Osteocyte (in vitro differentiated cells): ENCODE data around the gene RIN1. TPM values are rescaled to one million over a fixed set of nuclear protein-coding genes. Genes with fewer than 3 reads are reported as not detected.
"Not testable (repeated sequence)": the region's sequence is repeated elsewhere in the genome, so short reads cannot be mapped to it uniquely, and the experiment has no call there.

Experiments
- DNase-seq: peaks from one replicate; pipeline ENCODE4 v3.0.0; 2021; ENCODE audit warnings: mixed read lengths; ENCODE audit not compliant: unreplicated experiment; ENCODE audit errors: extremely low spot score
- H3K27ac Mint-ChIP-seq: one replicate; pipeline ENCODE4 v1.8.0; 2021; ENCODE audit warnings: mild to moderate bottlenecking, mixed read lengths; ENCODE audit not compliant: unreplicated experiment
- H3K27me3 Mint-ChIP-seq: one replicate; pipeline ENCODE4 v1.8.0; 2021; ENCODE audit warnings: mixed read lengths; ENCODE audit not compliant: unreplicated experiment
- H3K36me3 Mint-ChIP-seq: one replicate; pipeline ENCODE4 v1.8.0; 2021; ENCODE audit warnings: mixed read lengths; ENCODE audit not compliant: unreplicated experiment
- H3K4me1 Mint-ChIP-seq: one replicate; pipeline ENCODE4 v1.8.0; 2021; ENCODE audit warnings: mixed read lengths; ENCODE audit not compliant: unreplicated experiment
- H3K4me3 Mint-ChIP-seq: one replicate; pipeline ENCODE4 v1.8.0; 2021; ENCODE audit warnings: mild to moderate bottlenecking, moderate library complexity, mixed read lengths; ENCODE audit not compliant: unreplicated experiment
- H3K9me3 Mint-ChIP-seq: one replicate; pipeline ENCODE4 v1.8.0; 2021; ENCODE audit warnings: mixed read lengths; ENCODE audit not compliant: unreplicated experiment
- long read RNA-seq: library from polyadenylated mRNA; unstranded; transcript quantifications from one replicate; pipeline ENCODE4 v2.0.0, GENCODE V29; 2021
- total RNA-seq: library from RNA; stranded (reverse); gene quantifications from 2 replicates; pipeline ENCODE4 v1.2.1, GENCODE V29; 2021
- TF ChIP-seq, protein P1 (sequence below): fragments of 200-600 bp; sonication (generic); IDR thresholded peaks from 2 replicates; pipeline ENCODE4 v1.5.0; 2021; ENCODE audit warnings: antibody characterized with exemption, mild to moderate bottlenecking, moderate library complexity

RIN1 gene, protein sequence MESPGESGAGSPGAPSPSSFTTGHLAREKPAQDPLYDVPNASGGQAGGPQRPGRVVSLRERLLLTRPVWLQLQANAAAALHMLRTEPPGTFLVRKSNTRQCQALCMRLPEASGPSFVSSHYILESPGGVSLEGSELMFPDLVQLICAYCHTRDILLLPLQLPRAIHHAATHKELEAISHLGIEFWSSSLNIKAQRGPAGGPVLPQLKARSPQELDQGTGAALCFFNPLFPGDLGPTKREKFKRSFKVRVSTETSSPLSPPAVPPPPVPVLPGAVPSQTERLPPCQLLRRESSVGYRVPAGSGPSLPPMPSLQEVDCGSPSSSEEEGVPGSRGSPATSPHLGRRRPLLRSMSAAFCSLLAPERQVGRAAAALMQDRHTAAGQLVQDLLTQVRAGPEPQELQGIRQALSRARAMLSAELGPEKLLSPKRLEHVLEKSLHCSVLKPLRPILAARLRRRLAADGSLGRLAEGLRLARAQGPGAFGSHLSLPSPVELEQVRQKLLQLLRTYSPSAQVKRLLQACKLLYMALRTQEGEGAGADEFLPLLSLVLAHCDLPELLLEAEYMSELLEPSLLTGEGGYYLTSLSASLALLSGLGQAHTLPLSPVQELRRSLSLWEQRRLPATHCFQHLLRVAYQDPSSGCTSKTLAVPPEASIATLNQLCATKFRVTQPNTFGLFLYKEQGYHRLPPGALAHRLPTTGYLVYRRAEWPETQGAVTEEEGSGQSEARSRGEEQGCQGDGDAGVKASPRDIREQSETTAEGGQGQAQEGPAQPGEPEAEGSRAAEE
- total RNA-seq = 21.0 and 23.6 TPM in 2 replicates
- long read RNA-seq, partial matches to known transcripts = 0 of 2 reads
- long read RNA-seq, other reads (novel, unspliced or antisense) = 2 of 2 reads

DNA sequence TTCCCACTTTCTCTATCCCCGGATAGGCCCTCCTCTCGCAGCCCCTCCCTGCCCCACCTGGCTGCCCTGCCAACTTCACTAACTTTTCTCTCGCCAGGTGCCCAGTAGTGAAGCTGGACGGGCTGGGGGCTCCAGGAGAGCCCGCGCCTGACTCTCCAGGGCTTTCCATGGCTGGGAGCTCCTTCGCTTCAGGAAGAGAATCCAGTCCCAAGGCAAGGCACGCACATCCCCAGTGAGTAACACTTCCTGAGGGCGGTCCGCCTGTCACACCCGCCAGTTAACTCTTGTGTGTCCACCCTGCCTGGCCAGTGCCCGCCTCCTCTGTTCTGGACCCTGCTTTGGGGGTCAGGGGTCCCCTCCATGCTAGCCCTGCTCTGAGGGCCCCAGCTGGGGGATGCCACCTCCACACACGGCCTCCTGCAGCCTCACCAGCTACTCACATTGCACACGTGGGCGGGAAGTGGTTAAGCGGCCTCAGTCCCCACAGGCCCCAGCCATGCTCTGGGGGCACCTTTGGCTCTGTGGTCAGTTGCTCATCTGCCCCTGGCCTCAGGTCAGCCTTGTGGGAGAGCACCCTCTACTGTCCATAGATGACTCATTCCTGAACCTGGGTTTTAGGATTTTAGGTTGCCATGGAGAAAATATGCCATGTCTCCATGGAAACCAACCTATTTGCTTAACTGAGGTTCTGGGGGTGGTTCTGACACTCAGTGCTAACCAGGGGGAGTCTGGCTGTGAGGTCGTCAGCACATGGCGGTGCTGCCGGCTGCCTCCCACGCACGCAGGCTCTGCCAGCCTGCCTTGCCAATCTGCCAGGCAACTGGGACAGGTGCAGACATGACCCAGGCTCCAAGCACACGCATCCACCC lies at the start of gene RIN1:
Gene RIN1, minus strand, starts transcription at position 201 of the 869 bp plus-strand sequence. Its CDS starts 32 bp downstream, at position 169.
- H3K36me3 Mint-ChIP-seq = peaks cover 12% of the 10 kb centered on the region
- H3K27me3 Mint-ChIP-seq = no peaks in the 10 kb centered on the region
- peaks cover 39% of the 10 kb centered on the region for H3K4me1 Mint-ChIP-seq
- TF ChIP-seq, protein P1, sequence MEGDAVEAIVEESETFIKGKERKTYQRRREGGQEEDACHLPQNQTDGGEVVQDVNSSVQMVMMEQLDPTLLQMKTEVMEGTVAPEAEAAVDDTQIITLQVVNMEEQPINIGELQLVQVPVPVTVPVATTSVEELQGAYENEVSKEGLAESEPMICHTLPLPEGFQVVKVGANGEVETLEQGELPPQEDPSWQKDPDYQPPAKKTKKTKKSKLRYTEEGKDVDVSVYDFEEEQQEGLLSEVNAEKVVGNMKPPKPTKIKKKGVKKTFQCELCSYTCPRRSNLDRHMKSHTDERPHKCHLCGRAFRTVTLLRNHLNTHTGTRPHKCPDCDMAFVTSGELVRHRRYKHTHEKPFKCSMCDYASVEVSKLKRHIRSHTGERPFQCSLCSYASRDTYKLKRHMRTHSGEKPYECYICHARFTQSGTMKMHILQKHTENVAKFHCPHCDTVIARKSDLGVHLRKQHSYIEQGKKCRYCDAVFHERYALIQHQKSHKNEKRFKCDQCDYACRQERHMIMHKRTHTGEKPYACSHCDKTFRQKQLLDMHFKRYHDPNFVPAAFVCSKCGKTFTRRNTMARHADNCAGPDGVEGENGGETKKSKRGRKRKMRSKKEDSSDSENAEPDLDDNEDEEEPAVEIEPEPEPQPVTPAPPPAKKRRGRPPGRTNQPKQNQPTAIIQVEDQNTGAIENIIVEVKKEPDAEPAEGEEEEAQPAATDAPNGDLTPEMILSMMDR = peak; percentile 58
- peak within 1 kb of the TSS; percentile 100 for H3K27ac Mint-ChIP-seq
- DNase-seq = peak; percentile 94
- no peaks in the 10 kb centered on the region for H3K9me3 Mint-ChIP-seq
- peak within 1 kb of the TSS; percentile 99 for H3K4me3 Mint-ChIP-seq

DNA sequence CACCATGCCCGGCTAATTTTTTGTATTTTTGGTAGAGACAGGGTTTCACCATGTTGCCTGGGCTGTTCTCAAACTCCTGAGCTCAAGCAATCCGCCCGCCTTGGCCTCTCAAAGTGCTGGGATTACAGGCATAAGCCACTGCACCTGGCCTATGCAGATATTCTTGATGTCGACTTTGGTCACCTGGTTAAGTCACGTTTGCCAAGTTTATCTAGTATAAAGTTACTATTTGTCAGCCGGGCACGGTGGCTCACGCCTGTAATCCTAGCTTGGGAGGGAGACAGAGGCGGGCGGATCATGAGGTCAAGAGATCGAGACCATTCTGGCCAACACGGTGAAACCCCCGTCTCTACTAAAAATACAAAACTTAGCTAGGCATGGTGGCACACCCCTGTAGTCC lies 48.1 kb upstream of the RIN1 start:
- not testable (repeated sequence) for H3K9me3 Mint-ChIP-seq, H3K4me1 Mint-ChIP-seq

DNA sequence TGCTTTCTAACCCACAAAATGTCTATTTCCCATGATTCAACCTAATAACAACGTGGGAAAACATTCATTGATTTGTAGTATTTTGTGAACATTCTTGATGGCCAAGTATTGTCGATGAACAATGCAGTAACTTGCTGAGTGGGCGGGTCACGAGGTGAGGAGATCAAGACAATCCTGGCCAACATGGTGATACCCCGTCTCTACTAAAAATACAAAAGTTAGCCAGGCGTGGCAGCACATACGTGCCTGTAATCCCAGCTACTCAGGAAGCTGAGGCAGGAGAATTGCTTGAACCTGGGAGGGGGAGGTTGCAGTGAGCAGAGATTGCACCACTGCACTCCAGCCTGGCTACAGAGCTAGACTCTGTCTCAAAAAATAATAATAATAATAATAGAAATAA lies 44.0 kb upstream of the RIN1 start:
- H3K9me3 Mint-ChIP-seq, H3K4me3 Mint-ChIP-seq, DNase-seq, H3K27ac Mint-ChIP-seq, H3K36me3 Mint-ChIP-seq, H3K4me1 Mint-ChIP-seq: not testable (repeated sequence)
- peaks cover 11% of the 10 kb centered on the region for H3K27me3 Mint-ChIP-seq

More for the DNA sequence above, 48.1 kb upstream of the RIN1 start:
- not testable (repeated sequence) for H3K36me3 Mint-ChIP-seq, H3K4me3 Mint-ChIP-seq, H3K27ac Mint-ChIP-seq, DNase-seq, H3K27me3 Mint-ChIP-seq

DNA sequence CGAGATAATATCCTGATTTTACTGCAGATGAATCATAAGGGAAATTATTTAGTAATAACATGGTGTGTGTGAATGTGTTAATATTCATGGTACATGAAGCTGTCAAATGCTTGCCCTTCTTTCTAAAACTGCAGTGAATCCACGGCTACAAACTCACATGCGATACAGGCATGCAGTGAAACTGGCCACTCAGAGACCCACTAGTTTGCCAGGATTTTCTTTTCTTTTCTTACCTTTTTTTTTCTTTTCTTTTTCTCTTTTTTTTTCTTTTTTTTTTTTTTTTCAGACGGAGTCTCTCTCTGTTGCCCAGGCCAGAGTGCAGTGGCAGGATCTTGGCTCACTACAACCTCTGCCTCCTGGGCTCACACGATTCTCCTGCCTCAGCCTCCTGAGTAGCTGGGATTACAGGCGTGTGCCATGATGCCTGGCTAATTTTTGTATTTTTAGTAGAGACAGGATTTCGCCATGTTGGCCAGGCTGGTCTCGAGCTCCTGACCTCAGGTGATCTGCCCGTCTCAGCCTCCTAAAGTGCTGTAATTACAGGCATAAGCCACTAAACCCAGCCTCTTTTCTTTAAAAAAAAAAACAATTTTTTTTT lies 37.6 kb upstream of the RIN1 start:
- DNase-seq, H3K27ac Mint-ChIP-seq, H3K9me3 Mint-ChIP-seq, H3K4me3 Mint-ChIP-seq, H3K36me3 Mint-ChIP-seq: not testable (repeated sequence)
- Mint-ChIP-seq H3K4me1 (peaks cover 17% of the 10 kb centered on the region), H3K27me3 (peaks cover 16% of the 10 kb centered on the region)

DNA sequence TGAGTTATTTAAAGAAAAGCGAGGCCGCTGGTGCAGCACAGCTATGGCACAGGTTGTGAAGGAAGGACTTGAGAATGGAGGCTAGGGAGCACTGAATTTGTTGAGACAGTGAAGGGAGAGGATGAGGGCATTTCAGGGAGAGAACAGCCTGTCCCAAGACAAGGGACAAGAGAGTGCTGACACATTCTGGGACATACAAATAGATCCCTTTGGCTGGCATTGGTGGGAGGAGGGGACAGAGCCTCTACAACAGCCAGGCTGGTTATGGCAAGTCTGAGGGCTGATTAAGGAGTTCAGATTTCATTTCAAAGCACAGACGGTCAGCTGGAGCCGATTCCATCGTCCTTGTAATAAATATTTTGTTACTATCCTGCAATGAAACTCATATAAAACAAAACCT lies 37.0 kb upstream of the RIN1 start:
- H3K36me3 Mint-ChIP-seq = no peaks in the 10 kb centered on the region
- no peak overlapping the region for H3K27ac Mint-ChIP-seq
- H3K4me3 Mint-ChIP-seq = no peak overlapping the region
- TF ChIP-seq, protein P1 = no peak
- no peak for DNase-seq
- H3K9me3 Mint-ChIP-seq = no peaks in the 10 kb centered on the region
- peaks cover 16% of the 10 kb centered on the region for H3K27me3 Mint-ChIP-seq
- peaks cover 17% of the 10 kb centered on the region for H3K4me1 Mint-ChIP-seq
